ENCODE measurements around the gene MYO18B. TPM values are rescaled to one million over a fixed set of nuclear protein-coding genes. Genes with fewer than 3 reads are reported as not detected.

MYO18B gene
- total RNA-seq, 1 donor from 2014 or later = not detected

DNA sequence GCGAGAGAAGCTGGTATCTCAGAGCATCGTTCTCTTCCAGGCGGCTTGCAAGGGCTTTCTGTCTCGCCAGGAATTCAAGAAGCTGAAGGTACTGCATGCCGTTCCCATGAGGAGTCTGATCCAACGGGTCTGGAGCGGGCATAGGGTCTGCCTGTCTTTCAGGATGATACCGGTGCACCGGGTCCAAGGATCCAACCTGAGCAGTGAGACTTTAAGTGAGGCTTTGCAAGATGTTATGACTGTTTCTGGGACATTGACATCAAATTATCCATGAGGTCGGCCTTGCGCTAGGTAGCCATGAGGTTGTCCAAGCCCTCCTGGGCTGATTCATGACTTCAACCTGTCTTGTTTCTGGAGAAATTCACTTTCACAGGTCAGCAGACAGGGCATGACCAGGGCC, 132.3 kb downstream of the MYO18B start:
- no peaks in the 10 kb centered on the region for H3K36me3 Mint-ChIP-seq (ENCODE audit: low read depth)
- H3K27ac Mint-ChIP-seq (ENCODE audit: unreplicated experiment) = no peak overlapping the region
- peaks cover 11% of the 10 kb centered on the region for H3K27me3 Mint-ChIP-seq (ENCODE audit: low read depth)
- no peaks in the 10 kb centered on the region for H3K9me3 Mint-ChIP-seq
- H3K4me1 Mint-ChIP-seq = peaks cover 10% of the 10 kb centered on the region
- no peak for DNase-seq (ENCODE audit: low read depth, low spot score)
- no peak overlapping the region for H3K4me3 Mint-ChIP-seq
- TF ChIP-seq, protein P1, sequence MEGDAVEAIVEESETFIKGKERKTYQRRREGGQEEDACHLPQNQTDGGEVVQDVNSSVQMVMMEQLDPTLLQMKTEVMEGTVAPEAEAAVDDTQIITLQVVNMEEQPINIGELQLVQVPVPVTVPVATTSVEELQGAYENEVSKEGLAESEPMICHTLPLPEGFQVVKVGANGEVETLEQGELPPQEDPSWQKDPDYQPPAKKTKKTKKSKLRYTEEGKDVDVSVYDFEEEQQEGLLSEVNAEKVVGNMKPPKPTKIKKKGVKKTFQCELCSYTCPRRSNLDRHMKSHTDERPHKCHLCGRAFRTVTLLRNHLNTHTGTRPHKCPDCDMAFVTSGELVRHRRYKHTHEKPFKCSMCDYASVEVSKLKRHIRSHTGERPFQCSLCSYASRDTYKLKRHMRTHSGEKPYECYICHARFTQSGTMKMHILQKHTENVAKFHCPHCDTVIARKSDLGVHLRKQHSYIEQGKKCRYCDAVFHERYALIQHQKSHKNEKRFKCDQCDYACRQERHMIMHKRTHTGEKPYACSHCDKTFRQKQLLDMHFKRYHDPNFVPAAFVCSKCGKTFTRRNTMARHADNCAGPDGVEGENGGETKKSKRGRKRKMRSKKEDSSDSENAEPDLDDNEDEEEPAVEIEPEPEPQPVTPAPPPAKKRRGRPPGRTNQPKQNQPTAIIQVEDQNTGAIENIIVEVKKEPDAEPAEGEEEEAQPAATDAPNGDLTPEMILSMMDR (conservative IDR thresholded peaks at IDR 0.05) = no peak

GRCh38 chr22:25875461-25875860, 133.5 kb downstream of the MYO18B start:
- peaks cover 13% of the 10 kb centered on the region for H3K27me3 Mint-ChIP-seq (ENCODE audit: low read depth)

DNA sequence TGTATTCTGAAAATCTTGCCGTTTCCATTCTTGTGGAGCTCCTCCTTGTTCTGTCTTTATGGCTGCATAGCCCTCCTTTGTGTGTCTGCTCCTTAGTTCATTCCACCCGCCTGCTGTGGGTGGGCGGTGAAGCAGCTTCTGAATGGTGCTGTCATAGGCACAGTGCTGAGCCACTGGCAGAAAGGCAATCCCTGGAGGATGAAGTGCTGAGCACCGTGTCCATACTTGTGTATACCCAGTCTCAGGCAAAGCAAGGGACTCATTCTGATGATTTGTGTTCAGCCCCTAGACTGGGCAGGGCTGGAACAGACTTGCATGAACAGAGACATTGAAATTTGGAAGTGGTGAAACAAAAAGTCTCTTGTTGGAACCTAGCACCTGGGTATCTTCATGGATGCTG, 134.9 kb downstream of the MYO18B start:
- H3K27me3 Mint-ChIP-seq (ENCODE audit: low read depth) = peaks cover 22% of the 10 kb centered on the region
- no peaks in the 10 kb centered on the region for H3K9me3 Mint-ChIP-seq
- no peak for DNase-seq (ENCODE audit: low read depth, low spot score)
- no peaks in the 10 kb centered on the region for H3K36me3 Mint-ChIP-seq (ENCODE audit: low read depth)
- no peak overlapping the region for H3K27ac Mint-ChIP-seq (ENCODE audit: unreplicated experiment)
- no peak overlapping the region for H3K4me3 Mint-ChIP-seq
- peaks cover 5% of the 10 kb centered on the region for H3K4me1 Mint-ChIP-seq
- TF ChIP-seq, protein P1 (conservative IDR thresholded peaks at IDR 0.05) = no peak

More at GRCh38 chr22:25875461-25875860, 133.5 kb downstream of the MYO18B start:
- Mint-ChIP-seq H3K36me3 (ENCODE audit: low read depth) (no peaks in the 10 kb centered on the region), H3K27ac (ENCODE audit: unreplicated experiment) (no peak overlapping the region), H3K4me3 (no peak overlapping the region), H3K4me1 (peaks cover 5% of the 10 kb centered on the region), H3K9me3 (no peaks in the 10 kb centered on the region)
- no peak for DNase-seq (ENCODE audit: low read depth, low spot score)
- TF ChIP-seq, protein P1 (conservative IDR thresholded peaks at IDR 0.05) = no peak

DNA sequence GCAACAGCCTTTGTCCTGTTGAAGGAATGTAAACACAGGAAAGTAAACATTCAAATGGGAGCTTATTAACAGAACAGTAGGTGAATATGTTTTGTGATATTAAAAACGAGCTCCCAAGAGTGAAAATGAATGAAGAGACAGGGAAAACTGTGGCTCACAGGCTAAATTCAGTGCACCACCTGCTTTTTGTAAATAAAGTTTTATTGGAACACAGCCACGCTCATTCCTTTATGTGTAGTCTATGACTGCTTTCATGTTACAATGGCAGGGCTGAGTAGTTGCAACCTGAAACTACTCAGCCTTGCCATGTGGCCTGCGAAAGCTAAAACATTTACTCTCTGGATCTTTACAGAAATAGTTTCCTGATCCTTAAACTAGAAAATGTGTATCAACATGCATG, 136.9 kb downstream of the MYO18B start:
- TF ChIP-seq, protein P1 (conservative IDR thresholded peaks at IDR 0.05) = no peak
- Mint-ChIP-seq H3K9me3 (no peaks in the 10 kb centered on the region), H3K4me3 (no peak overlapping the region), H3K36me3 (ENCODE audit: low read depth) (no peaks in the 10 kb centered on the region), H3K27ac (ENCODE audit: unreplicated experiment) (no peak overlapping the region), H3K4me1 (peaks cover 5% of the 10 kb centered on the region), H3K27me3 (ENCODE audit: low read depth) (peaks cover 27% of the 10 kb centered on the region)
- no peak for DNase-seq (ENCODE audit: low read depth, low spot score)

DNA sequence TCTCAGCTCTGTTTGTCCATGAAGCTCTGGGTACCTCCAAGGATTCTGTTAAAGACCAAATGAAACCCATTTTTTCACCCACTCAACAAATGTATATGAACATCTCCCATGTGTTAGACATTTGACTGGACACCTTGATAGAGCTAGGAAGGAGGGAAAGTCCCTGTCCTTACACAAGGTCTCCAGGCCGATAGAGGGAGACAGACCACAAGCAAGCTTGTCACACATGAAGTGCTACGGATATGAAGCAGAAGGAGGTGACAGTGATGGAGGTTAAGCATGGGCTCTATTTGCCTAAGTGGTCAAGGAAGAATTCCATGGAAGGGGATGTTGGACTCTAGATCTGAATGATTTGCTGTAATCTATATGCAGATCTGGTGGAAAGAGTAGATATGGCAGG, 138.5 kb downstream of the MYO18B start:
- TF ChIP-seq, protein P1 (conservative IDR thresholded peaks at IDR 0.05) = no peak
- Mint-ChIP-seq H3K4me3 (no peak overlapping the region), H3K9me3 (no peaks in the 10 kb centered on the region), H3K4me1 (peaks cover 5% of the 10 kb centered on the region), H3K27me3 (ENCODE audit: low read depth) (peaks cover 36% of the 10 kb centered on the region), H3K27ac (ENCODE audit: unreplicated experiment) (no peak overlapping the region), H3K36me3 (ENCODE audit: low read depth) (no peaks in the 10 kb centered on the region)
- DNase-seq (ENCODE audit: low read depth, low spot score) = no peak
